ENCODE data around the gene SLC1A3. TPM values are rescaled to one million over a fixed set of nuclear protein-coding genes. Genes with fewer than 3 reads are reported as not detected.
A peak's percentile ranks its signal among the peaks of the same experiment; 100 is the strongest.
"Not testable (repeated sequence)": the region's sequence is repeated elsewhere in the genome, so short reads cannot be mapped to it uniquely, and the experiment has no call there.

SLC1A3 gene
- polyA plus RNA-seq, 1 donor = 23.2 TPM

GRCh38 chr5:36631620-36632362 is 25.4 kb downstream of the SLC1A3 start:
- DNase-seq = no peak

- DNase-seq = no peak
Measured at GRCh38 chr5:36632363-36632664, 25.9 kb downstream of the SLC1A3 start.

DNA sequence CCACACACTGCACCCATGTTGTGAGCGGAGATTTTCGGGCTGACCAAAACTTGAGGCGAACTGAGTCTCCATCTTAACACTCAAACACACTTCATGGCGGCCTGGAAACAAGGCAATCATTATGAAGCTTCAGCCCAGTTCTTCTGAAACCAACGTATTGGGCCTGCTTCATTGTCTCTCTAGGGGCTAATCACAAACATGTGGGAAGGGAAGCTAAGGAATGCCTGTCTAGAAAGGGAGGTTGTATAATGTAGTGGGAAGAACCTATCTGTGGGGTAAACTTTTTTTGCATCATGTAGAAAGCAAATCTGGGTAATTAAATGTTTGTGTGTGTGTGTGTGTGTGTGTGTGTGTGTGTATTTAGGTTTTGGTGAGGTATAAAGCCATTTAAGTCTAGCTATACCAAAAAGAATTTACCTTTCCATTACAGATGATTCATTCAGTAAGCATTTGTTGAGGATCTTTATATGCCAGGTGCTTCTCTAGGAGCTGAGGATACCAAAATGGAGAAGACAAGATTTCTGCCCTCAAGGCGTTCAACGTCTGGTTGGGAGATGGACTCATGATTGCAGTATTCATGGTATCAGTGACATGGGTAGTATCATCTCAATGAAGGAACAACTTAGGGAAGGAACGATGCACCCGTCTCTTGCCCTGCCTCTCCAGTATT is 29.4 kb downstream of the SLC1A3 start:
- no peak for DNase-seq

DNA sequence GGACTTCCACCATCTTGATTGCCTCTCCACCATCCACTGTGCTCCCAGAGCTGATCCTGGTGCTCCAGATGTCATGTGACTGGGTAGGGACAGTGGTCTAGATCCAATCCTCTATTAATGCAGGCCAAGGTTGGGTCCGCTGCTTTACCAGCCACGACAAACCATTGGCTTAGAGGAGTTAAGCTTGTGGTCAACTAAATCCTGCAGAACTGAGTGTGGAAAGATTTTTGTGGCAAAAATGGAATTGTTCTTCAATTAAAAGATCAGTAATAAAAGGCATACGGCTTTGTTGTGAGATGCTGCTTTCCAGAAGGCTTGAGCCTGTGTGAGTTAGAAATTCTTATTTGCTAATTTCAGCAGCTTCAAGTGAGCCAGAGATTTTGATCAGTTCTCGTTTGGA is 30.7 kb downstream of the SLC1A3 start:
- no peak for DNase-seq

DNA sequence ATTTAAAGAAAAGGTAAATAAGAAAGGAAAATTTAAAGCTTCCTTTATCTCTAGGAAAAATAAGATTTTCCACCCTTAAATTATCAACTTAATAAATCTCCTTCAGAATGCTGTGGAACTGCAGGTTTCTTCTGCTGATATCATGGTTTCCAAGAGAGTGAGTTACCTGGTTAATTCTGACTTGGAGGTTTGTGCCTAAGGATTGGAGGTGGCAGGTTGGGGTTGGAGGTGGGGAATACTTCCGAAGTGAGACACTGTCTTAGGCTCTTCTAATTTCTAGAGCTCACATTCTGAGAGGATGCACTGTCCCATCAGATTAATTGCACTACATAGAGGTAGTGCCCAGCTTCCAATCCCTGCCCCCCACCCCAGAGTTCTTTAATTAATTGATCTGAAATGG is 31.1 kb downstream of the SLC1A3 start:
- no peak for DNase-seq

- no peak for DNase-seq
Measured at GRCh38 chr5:36638056-36638455, 31.6 kb downstream of the SLC1A3 start.

DNA sequence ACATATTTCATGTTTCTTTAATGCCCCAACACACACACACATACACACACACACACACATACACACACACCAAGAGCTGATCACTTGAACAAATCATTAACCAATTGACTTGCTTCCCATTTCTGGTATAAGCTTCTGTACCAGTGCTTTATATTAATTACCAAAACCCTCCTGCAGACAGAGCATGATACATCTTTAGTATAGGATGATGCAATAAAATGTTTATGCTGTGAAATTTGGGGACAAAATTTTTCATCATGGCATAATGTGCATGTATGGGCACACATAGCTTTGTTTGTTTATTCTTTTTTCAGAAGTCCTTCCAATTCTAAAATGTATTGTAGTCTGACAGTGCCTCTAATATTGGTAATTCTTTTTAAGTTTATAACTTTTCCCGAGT is 34.5 kb downstream of the SLC1A3 start:
- DNase-seq = no peak

- no peak for DNase-seq
Measured at GRCh38 chr5:36641431-36641830, 35.0 kb downstream of the SLC1A3 start.

DNA sequence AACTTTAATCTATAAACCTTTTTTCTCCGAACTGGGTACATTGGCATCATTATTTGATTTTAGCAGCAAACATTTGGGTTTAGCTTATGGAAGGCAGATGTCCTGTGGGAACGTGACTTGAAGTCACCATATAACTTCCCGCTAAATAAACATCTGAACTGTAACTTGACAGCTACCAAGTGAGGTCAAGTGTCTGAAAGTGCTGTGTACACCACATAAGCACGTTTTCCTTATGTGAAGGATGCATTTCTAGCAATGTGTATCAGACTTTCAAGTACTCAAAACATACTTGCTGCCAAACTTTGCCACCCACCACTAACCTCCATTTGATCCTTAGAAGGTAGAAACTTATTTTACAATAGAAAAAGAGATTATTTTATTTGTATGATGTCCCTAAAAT is 35.7 kb downstream of the SLC1A3 start:
- no peak for DNase-seq

DNA sequence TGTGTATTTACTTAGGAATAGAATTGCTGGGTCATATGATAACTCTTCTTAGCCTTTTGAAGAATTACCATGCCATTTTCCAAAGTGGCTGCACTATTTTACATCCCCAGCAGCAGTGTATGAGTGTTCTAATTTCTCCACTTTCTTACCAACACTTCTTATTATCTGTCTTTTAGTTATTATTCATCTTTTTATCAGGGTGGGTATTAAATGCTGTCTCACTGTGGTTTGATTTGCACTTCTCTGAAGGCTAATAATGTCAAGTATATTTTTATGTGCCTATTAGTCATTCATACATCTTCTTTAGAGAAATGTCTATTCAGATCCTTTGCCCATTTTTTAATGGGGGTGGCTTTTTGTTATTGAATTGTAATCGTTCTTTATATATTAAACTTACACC is 36.8 kb downstream of the SLC1A3 start:
- DNase-seq = no peak

DNA sequence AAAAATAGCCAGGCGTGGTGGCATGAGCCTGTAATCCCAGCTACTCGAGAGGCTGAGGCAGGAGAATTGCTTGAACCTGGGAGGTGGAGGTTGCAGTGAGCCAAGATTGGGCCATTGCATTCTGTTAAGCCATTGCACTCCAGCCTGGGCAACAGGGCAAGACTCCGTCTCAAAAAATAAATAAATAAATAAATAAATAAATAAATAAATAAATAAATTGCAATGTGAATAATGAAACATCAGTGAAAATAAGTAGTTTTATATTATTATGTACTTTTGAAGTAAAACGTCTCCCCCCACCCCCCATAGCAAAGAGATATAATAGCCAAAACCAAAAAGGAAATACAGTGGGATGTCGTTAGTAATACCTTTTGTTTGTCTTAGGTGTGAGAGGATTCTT is 37.4 kb downstream of the SLC1A3 start:
- DNase-seq = not testable (repeated sequence)

DNA sequence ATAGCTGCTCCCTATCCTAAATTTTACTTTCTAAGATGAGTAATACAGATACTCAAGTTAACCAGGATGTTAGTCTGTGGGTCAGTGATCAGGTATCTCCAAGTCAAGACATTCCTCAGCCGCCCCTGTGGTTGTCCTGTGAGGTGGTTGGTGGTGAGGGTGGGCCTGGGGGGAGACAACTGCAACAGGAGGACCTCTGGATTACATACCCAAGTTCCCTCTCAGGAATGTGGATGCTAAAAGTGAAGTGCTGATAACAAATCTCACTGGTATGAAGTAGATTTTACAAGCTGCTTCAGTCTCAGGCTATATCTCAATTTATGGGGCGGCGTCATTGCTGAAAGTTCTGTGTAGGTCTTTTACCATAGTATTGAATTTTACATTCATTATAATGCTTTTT is 38.3 kb downstream of the SLC1A3 start:
- DNase-seq = no peak

GRCh38 chr5:36646100-36646499 is 39.7 kb downstream of the SLC1A3 start:
- DNase-seq = no peak

DNA sequence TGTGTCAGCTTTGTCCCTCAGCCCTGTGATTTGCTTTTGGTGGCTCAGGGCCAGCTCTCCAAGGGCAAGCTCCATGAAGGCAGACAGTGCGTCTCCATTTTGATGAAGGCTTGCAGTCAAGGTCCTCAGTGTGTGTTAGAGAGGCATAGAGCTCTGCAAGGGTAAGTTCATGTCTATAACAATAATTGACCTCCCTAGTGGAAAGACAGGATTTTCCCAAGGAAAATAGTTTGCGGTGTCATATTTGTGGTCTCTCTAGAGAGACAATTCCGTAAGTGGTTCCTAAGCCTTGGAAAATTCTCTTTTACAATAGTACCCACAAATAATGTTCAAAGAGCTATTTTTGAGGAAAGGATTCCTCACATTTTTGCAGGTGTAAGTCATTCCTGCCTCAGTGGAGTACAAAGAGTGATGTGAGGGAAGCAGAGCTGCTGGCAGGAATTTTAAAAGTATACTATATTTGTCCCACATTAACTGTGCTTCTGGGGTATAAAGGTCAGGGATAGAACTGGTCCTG is 40.2 kb downstream of the SLC1A3 start:
- DNase-seq = no peak

- DNase-seq = no peak
Measured at GRCh38 chr5:36647046-36647445, 40.6 kb downstream of the SLC1A3 start.

DNA sequence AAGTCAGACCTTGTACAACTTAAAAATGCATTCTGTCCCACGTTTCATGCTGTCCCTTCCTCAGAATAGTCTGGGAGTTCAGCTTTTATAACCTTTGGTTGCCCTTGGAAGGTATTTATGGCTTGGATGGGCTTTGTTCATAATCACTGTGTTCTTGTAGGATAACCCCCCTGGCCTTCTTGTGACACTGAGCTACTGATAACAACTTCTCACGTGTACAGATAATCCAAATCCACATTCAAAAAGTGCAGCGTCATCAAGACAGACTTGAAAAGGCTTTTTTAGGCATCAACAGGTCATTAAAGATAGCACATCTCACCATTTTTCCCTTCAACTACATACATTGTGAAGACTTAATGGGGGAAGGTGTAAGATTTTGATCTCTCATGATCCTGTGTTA is 42.0 kb downstream of the SLC1A3 start:
- DNase-seq = no peak

- no peak for DNase-seq
Measured at GRCh38 chr5:36651761-36652685, 45.6 kb downstream of the SLC1A3 start.

DNA sequence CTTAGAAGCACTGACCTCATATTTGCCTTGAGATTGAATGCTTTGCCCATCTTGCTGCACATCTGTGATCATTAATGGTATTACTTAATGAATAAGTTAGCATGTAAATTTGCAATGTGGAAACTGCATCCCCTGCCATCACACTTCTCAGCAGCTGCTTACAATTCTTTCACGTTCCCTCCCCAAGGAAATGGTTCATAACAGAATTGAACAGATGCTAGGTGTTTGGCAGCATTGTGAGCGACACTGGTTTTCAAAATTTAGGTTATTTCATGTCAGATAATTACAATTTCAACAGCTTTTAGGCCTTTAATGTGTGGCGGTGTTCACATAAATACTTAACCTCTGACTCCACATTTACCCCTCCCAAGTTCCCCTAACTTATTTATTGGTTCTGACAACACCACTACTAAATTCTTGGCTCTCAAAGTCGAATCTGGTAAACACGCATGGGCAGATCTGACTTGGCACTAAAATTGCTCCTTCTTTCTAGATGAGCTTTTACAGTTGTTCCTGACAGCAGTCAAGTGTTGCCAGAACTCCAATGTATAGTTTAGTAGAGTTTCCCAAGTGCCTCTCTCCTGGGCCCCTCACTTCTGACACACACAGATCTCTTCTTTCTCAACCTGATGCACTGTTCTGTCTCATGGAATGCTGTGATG is 46.8 kb downstream of the SLC1A3 start:
- DNase-seq = peak; percentile 52

DNA sequence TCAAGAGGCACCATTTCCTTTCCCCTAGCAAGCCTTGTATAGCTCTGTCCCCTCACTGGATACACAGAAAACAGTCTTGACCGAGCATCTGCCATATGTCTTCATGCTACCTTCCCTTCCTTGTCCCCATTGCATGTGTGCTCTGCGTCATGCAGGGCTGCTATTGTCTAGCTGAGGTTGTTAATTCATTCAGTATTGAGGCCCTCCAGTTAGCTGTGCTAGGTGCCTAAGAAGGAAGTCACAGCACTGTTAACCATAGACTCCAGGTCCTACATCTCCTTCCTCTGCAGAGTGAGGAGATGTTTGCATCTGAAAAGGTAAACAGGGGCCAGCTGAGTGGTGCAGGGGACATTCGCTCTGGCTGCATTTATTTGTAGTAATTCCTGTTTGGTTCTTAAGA is 48.2 kb downstream of the SLC1A3 start:
- no peak for DNase-seq

- DNase-seq = peak; percentile 29
Measured at GRCh38 chr5:36655161-36655560, 48.8 kb downstream of the SLC1A3 start.

DNA sequence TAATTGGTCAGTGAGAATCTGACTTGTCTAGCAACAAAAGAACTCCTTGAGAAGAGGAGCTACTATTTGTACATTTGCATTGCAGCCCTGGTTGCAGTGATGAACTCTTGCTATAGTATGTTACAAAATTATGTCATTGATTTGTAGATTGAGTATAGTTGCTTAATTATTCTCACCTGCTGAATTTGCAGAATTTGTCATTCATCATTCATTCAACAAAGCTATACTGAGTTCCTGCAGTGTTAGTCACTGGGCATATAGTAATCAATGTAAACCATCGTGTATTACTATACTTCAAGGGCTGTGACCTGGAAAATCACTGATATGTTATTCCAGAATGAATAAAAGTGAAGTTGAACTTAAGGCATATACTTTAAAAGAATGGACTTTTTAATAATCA is 50.1 kb downstream of the SLC1A3 start:
- no peak for DNase-seq

GRCh38 chr5:36657563-36657995 is 51.2 kb downstream of the SLC1A3 start:
- peak; percentile 92 for DNase-seq

Data from hindlimb muscle (tissue), 1 donor.